ENCODE results near the gene TAB2. TPM values are rescaled to one million over a fixed set of nuclear protein-coding genes. Genes with fewer than 3 reads are reported as not detected.

The TAB2 gene
- total RNA-seq, 1 experiment from 2014 or later = 55.6 TPM

- TF ChIP-seq ZBTB43 (CRISPR knock-in tag; IDR thresholded peaks at IDR 0.05) (no peak), ATF2 (CRISPR knock-in tag; IDR thresholded peaks at IDR 0.05; ENCODE audit: borderline replicate concordance, low read depth) (no peak), ZNF532 (CRISPR knock-in tag; IDR thresholded peaks at IDR 0.05; ENCODE audit: borderline replicate concordance) (no peak), NFYB (CRISPR knock-in tag; conservative IDR thresholded peaks at IDR 0.05; ENCODE audit: low read depth) (no peak), CREM (CRISPR knock-in tag; IDR thresholded peaks at IDR 0.05) (no peak), FOXJ3 (CRISPR knock-in tag; IDR thresholded peaks at IDR 0.05; ENCODE audit: borderline replicate concordance) (no peak), SMAD4 (CRISPR knock-in tag; IDR thresholded peaks at IDR 0.05) (no peak), ZNF671 (CRISPR knock-in tag; IDR thresholded peaks at IDR 0.05) (no peak)
Observed at GRCh38 chr6:149385998-149386646, 68.6 kb downstream of the TAB2 start (continued).

DNA sequence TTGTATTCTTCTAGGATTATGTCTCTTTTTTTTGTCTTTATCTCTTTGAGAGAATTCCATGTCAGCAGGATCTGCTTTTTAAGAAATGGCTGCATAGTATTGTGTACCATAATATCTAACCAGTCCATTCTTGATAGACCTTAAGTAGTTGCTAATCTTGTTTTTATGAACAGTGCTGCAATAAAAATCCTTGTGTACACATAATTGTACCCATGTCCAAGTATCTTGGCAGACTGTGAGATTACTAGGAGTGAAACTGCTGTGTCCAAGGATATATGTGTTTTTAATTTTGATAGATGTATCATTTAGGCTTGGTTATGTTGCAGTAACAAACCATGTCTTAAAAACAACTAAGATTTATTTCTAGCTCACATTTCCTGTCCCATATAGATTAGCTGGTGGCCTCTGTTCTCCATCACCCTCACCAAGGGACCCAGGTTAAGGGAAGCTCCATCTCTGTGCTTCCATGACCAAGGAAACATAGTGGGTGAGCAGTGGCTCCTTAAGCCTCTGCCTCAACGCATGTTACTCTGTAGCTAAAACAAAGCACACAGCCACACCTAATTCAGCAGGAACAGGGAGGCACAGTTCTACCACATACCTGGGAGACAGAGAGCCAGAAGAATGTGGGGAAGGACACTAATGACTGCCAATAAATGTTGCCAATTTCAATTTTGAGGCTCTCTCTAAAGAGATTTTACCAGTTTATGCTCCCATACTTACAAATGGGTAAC lies 70.4 kb downstream of the TAB2 start:
- CTCF ChIA-PET = interaction anchor here (0.9 kb wide), 1 partner anchor 70 kb away, joined by 3 read pairs; the partner anchor contains the start of gene TAB2
- TF ChIP-seq ZMAT4 (CRISPR knock-in tag; IDR thresholded peaks at IDR 0.05) = no peak

DNA sequence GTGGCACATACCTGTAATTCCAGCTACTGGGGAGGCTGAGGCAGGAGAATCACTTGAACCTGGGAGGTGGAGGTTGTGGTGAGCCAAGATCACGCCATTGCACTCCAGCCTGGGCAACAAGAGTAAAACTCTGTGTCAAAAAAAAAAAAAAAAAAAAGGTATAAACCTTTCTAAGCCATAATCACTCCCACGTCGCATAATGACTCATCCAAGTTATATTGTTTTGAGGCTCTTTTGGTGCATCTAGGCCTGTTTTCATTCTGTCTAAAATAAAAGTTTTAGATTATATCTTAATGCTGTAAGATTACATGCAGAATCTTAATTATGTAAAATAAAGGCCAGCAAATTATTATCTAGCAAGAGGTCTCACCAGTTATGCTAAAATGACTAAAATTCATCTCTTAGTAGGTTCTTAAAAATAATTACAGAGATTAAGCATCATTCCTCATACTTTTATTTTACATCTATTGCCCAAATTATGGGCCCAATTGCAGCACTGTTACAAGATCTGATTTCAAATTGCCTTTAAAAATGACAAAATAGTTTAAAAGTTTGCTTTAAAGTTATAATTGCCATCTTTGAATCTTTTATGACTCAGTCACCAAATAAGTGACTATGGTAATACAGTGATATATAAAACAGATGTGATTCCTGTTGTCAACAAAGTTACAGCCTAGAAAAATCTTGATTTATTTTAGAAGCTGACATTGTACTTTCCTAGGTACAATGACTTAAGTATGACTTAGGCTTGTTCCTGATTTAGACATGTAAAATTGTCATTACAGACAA lies 72.2 kb downstream of the TAB2 start:
- ATAC-seq (no peak), DNase-seq (ENCODE audit: low spot score) (no peak)
- H3K9me3 Mint-ChIP-seq = peaks cover 3% of the 10 kb centered on the region
- POLR2A ChIA-PET = no interaction called here
- H3K27me3 Mint-ChIP-seq (ENCODE audit: low read depth) = no peaks in the 10 kb centered on the region
- no peak overlapping the region for H3K27ac Mint-ChIP-seq
- H3K4me1 Mint-ChIP-seq = no peaks in the 10 kb centered on the region; the same call in 1 of the 2 replicates
- CTCF ChIA-PET = no interaction called here
- H3K4me3 Mint-ChIP-seq = no peak overlapping the region
- peaks cover 7% of the 10 kb centered on the region for H3K36me3 Mint-ChIP-seq
- TF ChIP-seq CTCF (IDR thresholded peaks at IDR 0.05) (no peak), ZNF263 (CRISPR knock-in tag; IDR thresholded peaks at IDR 0.05; ENCODE audit: low read depth) (no peak), ATF1 (CRISPR knock-in tag; IDR thresholded peaks at IDR 0.05) (no peak), NR1H2 (CRISPR knock-in tag; IDR thresholded peaks at IDR 0.05) (no peak)
- TF ChIP-seq, protein P1, sequence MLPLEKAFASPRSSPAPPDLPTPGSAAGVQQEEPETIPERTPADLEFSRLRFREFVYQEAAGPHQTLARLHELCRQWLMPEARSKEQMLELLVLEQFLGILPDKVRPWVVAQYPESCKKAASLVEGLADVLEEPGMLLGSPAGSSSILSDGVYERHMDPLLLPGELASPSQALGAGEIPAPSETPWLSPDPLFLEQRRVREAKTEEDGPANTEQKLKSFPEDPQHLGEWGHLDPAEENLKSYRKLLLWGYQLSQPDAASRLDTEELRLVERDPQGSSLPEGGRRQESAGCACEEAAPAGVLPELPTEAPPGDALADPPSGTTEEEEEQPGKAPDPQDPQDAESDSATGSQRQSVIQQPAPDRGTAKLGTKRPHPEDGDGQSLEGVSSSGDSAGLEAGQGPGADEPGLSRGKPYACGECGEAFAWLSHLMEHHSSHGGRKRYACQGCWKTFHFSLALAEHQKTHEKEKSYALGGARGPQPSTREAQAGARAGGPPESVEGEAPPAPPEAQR (CRISPR knock-in tag; IDR thresholded peaks at IDR 0.05) = no peak
- TF ChIP-seq, protein P2, sequence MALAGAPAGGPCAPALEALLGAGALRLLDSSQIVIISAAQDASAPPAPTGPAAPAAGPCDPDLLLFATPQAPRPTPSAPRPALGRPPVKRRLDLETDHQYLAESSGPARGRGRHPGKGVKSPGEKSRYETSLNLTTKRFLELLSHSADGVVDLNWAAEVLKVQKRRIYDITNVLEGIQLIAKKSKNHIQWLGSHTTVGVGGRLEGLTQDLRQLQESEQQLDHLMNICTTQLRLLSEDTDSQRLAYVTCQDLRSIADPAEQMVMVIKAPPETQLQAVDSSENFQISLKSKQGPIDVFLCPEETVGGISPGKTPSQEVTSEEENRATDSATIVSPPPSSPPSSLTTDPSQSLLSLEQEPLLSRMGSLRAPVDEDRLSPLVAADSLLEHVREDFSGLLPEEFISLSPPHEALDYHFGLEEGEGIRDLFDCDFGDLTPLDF (CRISPR knock-in tag; IDR thresholded peaks at IDR 0.05) = no peak

More for the DNA sequence above, 70.4 kb downstream of the TAB2 start:
- DNase-seq (ENCODE audit: low spot score) = no peak
- POLR2A ChIA-PET = interaction anchor here (0.7 kb wide), 1 partner anchor 44 kb away, joined by 3 read pairs; no protein-coding TSS in a partner anchor
- peaks cover 3% of the 10 kb centered on the region for H3K9me3 Mint-ChIP-seq
- no peaks in the 10 kb centered on the region for H3K27me3 Mint-ChIP-seq (ENCODE audit: low read depth)
- no peaks in the 10 kb centered on the region for H3K4me1 Mint-ChIP-seq
- no peak overlapping the region for H3K4me3 Mint-ChIP-seq
- no peak for ATAC-seq
- no peak overlapping the region; the same call in 1 of the 2 replicates for H3K27ac Mint-ChIP-seq
- peaks cover 7% of the 10 kb centered on the region for H3K36me3 Mint-ChIP-seq

Data from WTC11 (cell line).